ENCODE results near the gene CRTC2. TPM values are rescaled to one million over a fixed set of nuclear protein-coding genes. Genes with fewer than 3 reads are reported as not detected.

The CRTC2 gene
- total RNA-seq, 1 experiment from 2014 or later: 33.8 TPM

DNA sequence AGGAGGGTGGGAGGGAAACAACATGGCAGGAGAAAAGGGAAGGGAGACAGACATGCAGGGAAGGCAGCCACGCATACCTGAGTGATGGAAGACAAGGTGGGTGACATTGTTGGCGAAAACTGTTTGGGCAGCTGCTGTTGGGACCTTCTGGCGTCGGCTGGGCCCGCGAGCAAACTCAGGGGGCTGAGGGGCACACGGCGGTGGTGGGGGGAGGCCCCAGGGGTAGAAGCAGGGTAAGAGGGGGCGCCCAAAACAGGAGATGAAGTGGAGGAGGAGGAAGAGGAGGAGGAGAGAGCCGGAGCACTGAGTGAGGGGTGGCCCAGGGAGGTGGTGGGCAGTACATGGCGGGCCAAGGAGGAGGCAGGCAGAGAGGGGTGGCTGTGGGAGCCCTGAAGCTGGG, 7.2 kb downstream of the CRTC2 start:
- BruUV-seq (replicated peaks): no TSS peak
- no peak overlapping the region for H2AFZ ChIP-seq (ENCODE audit: low read depth, low read length, poor library complexity, severe bottlenecking)
- peaks cover 0 to 8% of the 10 kb centered on the region in 2 experiments; a peak in 2 of 4 replicates for H3K4me1 ChIP-seq (ENCODE audit: control insufficient read depth in 1 of 2, insufficient read depth in 2 of 2, low read length in 2 of 2)
- ChIA-PET POLR2A (no interaction called here), CTCF (no interaction called here), RAD21 (ENCODE audit: low non-redundant PET in 1 of 2, low total read pairs in 2 of 2, uncharacterized antibody in 2 of 2, unreplicated experiment in 2 of 2) (no interaction called here)
- H3K27me3 ChIP-seq (ENCODE audit: insufficient read depth, low read length): no peaks in the 10 kb centered on the region
- no peaks in the 10 kb centered on the region for H3K9me3 ChIP-seq (ENCODE audit: control insufficient read depth in 1 of 2, insufficient read depth in 1 of 2, low read depth in 1 of 2, low read length in 2 of 2)
- ATAC-seq (no peak), DNase-seq (ENCODE audit: low read depth, low spot score) (no peak)
- intact Hi-C loops (cut with micrococcal nuclease): no loop called here
- H3K27ac ChIP-seq (ENCODE audit: low read depth, low read length): no peak overlapping the region
- H3K79me2 ChIP-seq (ENCODE audit: insufficient read depth, low read length): peaks cover 31% of the 10 kb centered on the region
- no peak overlapping the region for H3K4me2 ChIP-seq (ENCODE audit: low read length)
- H4K20me1 ChIP-seq (ENCODE audit: insufficient read depth): no peaks in the 10 kb centered on the region
- H3K4me3 ChIP-seq (replicated peaks in 1 of 2; ENCODE audit: low read depth in 1 of 2, low read length in 2 of 2): no peak overlapping the region
- peaks cover 29 to 32% of the 10 kb centered on the region in 2 experiments; a peak in 3 of 4 replicates for H3K36me3 ChIP-seq (ENCODE audit: control insufficient read depth in 1 of 2, insufficient read depth in 2 of 2, low read length in 2 of 2)
- H3K9me2 ChIP-seq (ENCODE audit: insufficient read depth): no peaks in the 10 kb centered on the region
- TF ChIP-seq SRF (IDR thresholded peaks at IDR 0.05; ENCODE audit: low read depth): no peak
- no peak for TF ChIP-seq POLR2A (IDR thresholded peaks at IDR 0.05; ENCODE audit: borderline replicate concordance, extremely low read depth, insufficient read depth, insufficient read length)
- no peak for TF ChIP-seq EZH2 (IDR thresholded peaks at IDR 0.05)
- TF ChIP-seq FOSL1 (IDR thresholded peaks at IDR 0.05; ENCODE audit: low read depth): no peak
- TF ChIP-seq, protein P1, sequence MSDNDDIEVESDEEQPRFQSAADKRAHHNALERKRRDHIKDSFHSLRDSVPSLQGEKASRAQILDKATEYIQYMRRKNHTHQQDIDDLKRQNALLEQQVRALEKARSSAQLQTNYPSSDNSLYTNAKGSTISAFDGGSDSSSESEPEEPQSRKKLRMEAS (IDR thresholded peaks at IDR 0.05): no peak
- no peak for TF ChIP-seq JUND (IDR thresholded peaks at IDR 0.05)
- TF ChIP-seq EGR1 (IDR thresholded peaks at IDR 0.05; ENCODE audit: low read depth): no peak
- no peak for TF ChIP-seq POLR2AphosphoS5 (IDR thresholded peaks at IDR 0.05; ENCODE audit: low read depth, low read length)
- TF ChIP-seq ZNF274 (IDR thresholded peaks at IDR 0.05; ENCODE audit: low read depth, low read length): no peak
- TF ChIP-seq, protein P2, sequence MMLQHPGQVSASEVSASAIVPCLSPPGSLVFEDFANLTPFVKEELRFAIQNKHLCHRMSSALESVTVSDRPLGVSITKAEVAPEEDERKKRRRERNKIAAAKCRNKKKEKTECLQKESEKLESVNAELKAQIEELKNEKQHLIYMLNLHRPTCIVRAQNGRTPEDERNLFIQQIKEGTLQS (IDR thresholded peaks at IDR 0.05): no peak
- no peak for TF ChIP-seq EZH2phosphoT487 (IDR thresholded peaks at IDR 0.05; ENCODE audit: borderline replicate concordance)
- TF ChIP-seq, protein P3, sequence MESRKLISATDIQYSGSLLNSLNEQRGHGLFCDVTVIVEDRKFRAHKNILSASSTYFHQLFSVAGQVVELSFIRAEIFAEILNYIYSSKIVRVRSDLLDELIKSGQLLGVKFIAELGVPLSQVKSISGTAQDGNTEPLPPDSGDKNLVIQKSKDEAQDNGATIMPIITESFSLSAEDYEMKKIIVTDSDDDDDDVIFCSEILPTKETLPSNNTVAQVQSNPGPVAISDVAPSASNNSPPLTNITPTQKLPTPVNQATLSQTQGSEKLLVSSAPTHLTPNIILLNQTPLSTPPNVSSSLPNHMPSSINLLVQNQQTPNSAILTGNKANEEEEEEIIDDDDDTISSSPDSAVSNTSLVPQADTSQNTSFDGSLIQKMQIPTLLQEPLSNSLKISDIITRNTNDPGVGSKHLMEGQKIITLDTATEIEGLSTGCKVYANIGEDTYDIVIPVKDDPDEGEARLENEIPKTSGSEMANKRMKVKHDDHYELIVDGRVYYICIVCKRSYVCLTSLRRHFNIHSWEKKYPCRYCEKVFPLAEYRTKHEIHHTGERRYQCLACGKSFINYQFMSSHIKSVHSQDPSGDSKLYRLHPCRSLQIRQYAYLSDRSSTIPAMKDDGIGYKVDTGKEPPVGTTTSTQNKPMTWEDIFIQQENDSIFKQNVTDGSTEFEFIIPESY (IDR thresholded peaks at IDR 0.05; ENCODE audit: extremely low read depth, insufficient replicate concordance, low read length): no peak
- no peak for TF ChIP-seq SIN3A (IDR thresholded peaks at IDR 0.05; ENCODE audit: low read depth)
- TF ChIP-seq ZFX (IDR thresholded peaks at IDR 0.05): no peak
- H3K9ac ChIP-seq (ENCODE audit: low read length): no peak overlapping the region
